Loucy (cell line): ENCODE measurements around the gene AGAP1.

Experiments
- CTCF ChIP-seq: fragments of 200-600 bp; sonication (generic); conservative IDR thresholded peaks from 2 replicates; pipeline ENCODE4 v1.5.1; 2014; ENCODE audit warnings: mild to moderate bottlenecking, antibody characterized with exemption, low read length
- EZH2phosphoT487 ChIP-seq: fragments of 200-600 bp; IDR thresholded peaks from 2 replicates; pipeline ENCODE4 v1.6.1; 2018; ENCODE audit warnings: antibody characterized with exemption, mild to moderate bottlenecking, moderate library complexity, borderline replicate concordance

DNA sequence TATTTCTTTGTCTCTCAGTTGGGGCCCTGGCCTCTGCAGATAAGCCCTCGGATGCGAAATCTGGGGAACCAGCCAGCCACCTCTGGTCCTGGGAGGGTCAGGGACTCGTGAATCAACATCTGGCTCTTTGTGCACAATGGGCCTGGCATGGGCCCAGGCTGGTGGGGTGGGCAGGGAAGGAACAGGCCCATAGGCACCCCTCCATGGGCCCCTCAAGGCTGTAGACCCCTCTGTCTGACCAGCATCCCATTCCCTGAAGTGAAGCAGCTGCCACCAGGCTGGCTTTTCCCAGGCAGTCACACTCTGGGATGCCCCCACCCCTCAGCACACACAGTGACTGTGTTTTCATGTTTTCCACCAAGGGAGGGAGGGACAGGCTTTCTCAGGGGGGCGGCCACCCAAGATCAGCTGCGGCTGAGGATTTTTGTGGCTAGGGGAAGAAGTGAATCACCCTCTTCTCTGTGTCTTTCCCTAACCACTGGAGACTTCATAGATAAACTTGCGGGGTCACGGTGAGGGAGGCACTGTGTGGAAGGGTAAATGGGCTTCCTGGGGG, 166.0 kb downstream of the AGAP1 start:
- TF ChIP-seq CTCF (no peak), EZH2phosphoT487 (no peak)
